ENCODE results near the gene TRUB2. TPM values are rescaled to one million over a fixed set of nuclear protein-coding genes. Genes with fewer than 3 reads are reported as not detected.

TRUB2 gene, protein sequence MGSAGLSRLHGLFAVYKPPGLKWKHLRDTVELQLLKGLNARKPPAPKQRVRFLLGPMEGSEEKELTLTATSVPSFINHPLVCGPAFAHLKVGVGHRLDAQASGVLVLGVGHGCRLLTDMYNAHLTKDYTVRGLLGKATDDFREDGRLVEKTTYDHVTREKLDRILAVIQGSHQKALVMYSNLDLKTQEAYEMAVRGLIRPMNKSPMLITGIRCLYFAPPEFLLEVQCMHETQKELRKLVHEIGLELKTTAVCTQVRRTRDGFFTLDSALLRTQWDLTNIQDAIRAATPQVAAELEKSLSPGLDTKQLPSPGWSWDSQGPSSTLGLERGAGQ
- 29.7 and 31.3 TPM in 2 replicates for total RNA-seq (2014; rRNA removed; shearing (Covaris generic))
- 22.9 and 30.3 TPM in 2 replicates for total RNA-seq (2022)
- percentile 57 among the genes with signal in this experiment for Bru-seq, nascent RNA
- percentile 59 among the genes with signal in this experiment for BruChase-seq, experiment 1, labeled RNA remaining after a 6-hour chase
- percentile 62 among the genes with signal in this experiment for BruChase-seq, experiment 2, labeled RNA remaining after a 2-hour chase
- long read RNA-seq, full-length matches to known transcripts: 67 of 85 reads
- long read RNA-seq, partial matches to known transcripts: 5 of 85 reads
- long read RNA-seq, other reads (novel, unspliced or antisense): 13 of 85 reads

DNA sequence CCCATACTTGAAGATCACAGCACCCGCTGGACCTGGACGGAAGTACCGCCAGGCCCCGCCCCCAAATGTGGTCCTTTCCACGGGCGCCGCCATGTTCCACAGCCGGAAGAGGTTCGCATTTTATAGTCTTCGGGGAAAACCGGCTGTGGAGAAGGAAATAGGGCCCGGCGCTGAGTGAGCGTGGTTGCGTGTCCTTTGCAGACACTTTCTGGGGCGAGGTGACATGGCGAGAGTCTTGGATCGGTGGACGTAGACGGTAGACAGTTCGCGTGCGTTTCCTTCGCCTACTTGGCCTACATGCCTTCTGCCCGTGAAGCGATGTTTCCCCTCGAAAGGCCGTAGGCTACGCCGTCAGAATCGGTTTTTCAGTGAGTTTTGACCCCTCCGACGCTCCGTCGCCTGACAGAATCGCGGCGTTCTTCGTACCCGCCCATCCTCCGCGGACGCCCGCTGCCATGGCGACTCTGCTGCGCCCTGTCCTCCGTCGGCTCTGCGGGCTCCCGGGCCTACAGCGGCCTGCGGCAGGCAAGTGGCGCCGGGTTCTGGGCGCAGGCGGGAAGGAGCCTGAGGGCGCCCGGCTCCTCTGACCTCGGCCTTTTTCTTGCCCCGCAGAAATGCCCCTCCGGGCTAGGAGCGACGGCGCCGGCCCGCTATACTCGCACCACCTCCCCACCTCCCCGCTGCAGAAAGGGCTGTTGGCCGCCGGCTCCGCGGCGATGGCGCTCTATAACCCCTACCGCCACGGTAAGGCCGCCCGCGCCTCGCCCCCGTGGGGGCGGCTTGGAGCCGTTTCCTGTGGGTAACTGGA is at the start of gene TRUB2, which contains the start of gene COQ4:
Gene TRUB2, minus strand, starts transcription at position 44 of the 808 bp plus-strand sequence. Its CDS starts 39 bp downstream, at position 5.
Gene COQ4, plus strand, starts transcription at position 436 of the 808 bp plus-strand sequence. Its CDS starts 20 bp downstream, at position 456.
- H3K27ac ChIP-seq (ENCODE audit: low read depth, low read length, poor library complexity, severe bottlenecking): peak within 1 kb of the TSS; percentile 77

DNA sequence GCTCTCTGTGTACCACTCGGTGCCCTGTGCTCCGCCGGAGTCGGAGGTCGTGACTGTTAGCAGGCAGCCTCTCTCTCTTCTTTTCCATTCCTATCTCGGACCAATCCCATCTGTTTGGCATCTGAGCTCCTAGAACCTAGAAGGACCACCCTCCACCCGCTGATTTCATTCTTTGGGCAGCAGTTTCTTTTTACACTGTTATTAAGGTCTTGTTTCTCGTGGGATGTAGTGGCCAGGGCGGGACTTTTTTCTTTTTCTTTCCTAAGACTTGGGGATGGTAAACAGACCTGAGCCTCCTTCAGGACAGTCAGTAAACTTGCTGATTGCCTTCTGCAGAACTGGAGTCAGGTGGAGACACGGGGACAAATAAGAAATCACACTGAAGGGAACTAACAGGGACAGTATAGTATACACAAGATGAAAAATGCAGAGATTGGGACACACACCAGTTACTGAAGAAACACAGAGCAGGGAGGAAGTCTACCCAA is 49.4 kb upstream of the TRUB2 start:
- peaks cover 45% of the 10 kb centered on the region for H3K79me2 ChIP-seq (ENCODE audit: insufficient read depth, low read depth, low read length)
- H3K9me3 ChIP-seq (ENCODE audit: low read length): no peaks in the 10 kb centered on the region
- peak overlapping the region; percentile 94 for H3K4me2 ChIP-seq (ENCODE audit: low read length)
- peaks cover 25% of the 10 kb centered on the region for H3K36me3 ChIP-seq (ENCODE audit: insufficient read depth, low read length)
- H3K9me2 ChIP-seq (ENCODE audit: insufficient read depth, low read length): no peaks in the 10 kb centered on the region
- no peaks in the 10 kb centered on the region for H4K20me1 ChIP-seq (ENCODE audit: insufficient read depth, low read length)
- intact Hi-C loops (cut with micrococcal nuclease; ENCODE audit: unreplicated experiment): loop anchor here (1.0 to 2.0 kb wide), 4 partner anchors 31 to 85 kb away; partner anchors contain the start of genes COQ4, ODF2, SLC27A4 and TRUB2
- DNase-seq (ENCODE audit: low spot score): no peak
- H3K4me3 ChIP-seq (ENCODE audit: low read depth, low read length, poor library complexity, severe bottlenecking): peak overlapping the region; percentile 87
- TF ChIP-seq, protein P1, sequence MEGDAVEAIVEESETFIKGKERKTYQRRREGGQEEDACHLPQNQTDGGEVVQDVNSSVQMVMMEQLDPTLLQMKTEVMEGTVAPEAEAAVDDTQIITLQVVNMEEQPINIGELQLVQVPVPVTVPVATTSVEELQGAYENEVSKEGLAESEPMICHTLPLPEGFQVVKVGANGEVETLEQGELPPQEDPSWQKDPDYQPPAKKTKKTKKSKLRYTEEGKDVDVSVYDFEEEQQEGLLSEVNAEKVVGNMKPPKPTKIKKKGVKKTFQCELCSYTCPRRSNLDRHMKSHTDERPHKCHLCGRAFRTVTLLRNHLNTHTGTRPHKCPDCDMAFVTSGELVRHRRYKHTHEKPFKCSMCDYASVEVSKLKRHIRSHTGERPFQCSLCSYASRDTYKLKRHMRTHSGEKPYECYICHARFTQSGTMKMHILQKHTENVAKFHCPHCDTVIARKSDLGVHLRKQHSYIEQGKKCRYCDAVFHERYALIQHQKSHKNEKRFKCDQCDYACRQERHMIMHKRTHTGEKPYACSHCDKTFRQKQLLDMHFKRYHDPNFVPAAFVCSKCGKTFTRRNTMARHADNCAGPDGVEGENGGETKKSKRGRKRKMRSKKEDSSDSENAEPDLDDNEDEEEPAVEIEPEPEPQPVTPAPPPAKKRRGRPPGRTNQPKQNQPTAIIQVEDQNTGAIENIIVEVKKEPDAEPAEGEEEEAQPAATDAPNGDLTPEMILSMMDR (conservative IDR thresholded peaks at IDR 0.05; ENCODE audit: low read length): no peak
- no peak for TF ChIP-seq EZH2phosphoT487 (IDR thresholded peaks at IDR 0.05; ENCODE audit: borderline replicate concordance, low read depth, low read length)
- H2AFZ ChIP-seq (ENCODE audit: low read length): peak overlapping the region; percentile 93; the same call in 1 of the 2 replicates
- peaks cover 16% of the 10 kb centered on the region for H3K4me1 ChIP-seq (ENCODE audit: insufficient read depth, low read length, poor library complexity, severe bottlenecking)
- peak overlapping the region; percentile 43 for H3K27ac ChIP-seq (ENCODE audit: low read depth, low read length, poor library complexity, severe bottlenecking)
- BruUV-seq (replicated peaks): TSS peak; percentile 84
- ChIA-PET POLR2A (interaction anchor here (0.6 to 1.4 kb wide), 10 partner anchors 13 to 520 kb away, joined by 3 to 8 read pairs (median 3); no protein-coding TSS in a partner anchor), CTCF (ENCODE audit: unreplicated experiment) (interaction anchor here (0.6 to 1.4 kb wide), 4 partner anchors 10 to 109 kb away, joined by 3 to 9 read pairs (median 3); no protein-coding TSS in a partner anchor)

More for the DNA sequence above, at the start of gene TRUB2, which contains the start of gene COQ4:
- peaks cover 4% of the 10 kb centered on the region; the same call in 1 of the 2 replicates for H4K20me1 ChIP-seq (ENCODE audit: insufficient read depth, low read length)
- peak within 1 kb of the TSS; percentile 86 for H3K4me2 ChIP-seq (ENCODE audit: low read length)
- DNase-seq (ENCODE audit: low spot score): peak; percentile 95
- H3K36me3 ChIP-seq (ENCODE audit: insufficient read depth, low read length): peaks cover 41% of the 10 kb centered on the region
- H3K4me1 ChIP-seq (ENCODE audit: insufficient read depth, low read length, poor library complexity, severe bottlenecking): peaks cover 22% of the 10 kb centered on the region
- peak within 1 kb of the TSS; percentile 88 for H2AFZ ChIP-seq (ENCODE audit: low read length)
- BruUV-seq (replicated peaks): TSS peak; percentile 77
- H3K4me3 ChIP-seq (ENCODE audit: low read depth, low read length, poor library complexity, severe bottlenecking): peak within 1 kb of the TSS; percentile 81
- peaks cover 39% of the 10 kb centered on the region for H3K79me2 ChIP-seq (ENCODE audit: insufficient read depth, low read depth, low read length)
- ChIA-PET POLR2A (interaction anchor here (0.6 kb wide), 1 partner anchor 13 kb away, joined by 3 read pairs; no protein-coding TSS in a partner anchor), CTCF (ENCODE audit: unreplicated experiment) (no interaction called here)
- intact Hi-C loops (cut with micrococcal nuclease; ENCODE audit: unreplicated experiment): loop anchor here (1.0 to 5.0 kb wide), 4 partner anchors 18 to 230 kb away; partner anchors contain the start of genes GOLGA2, SLC27A4, SPTAN1 and SWI5
- no peak for TF ChIP-seq EZH2phosphoT487 (IDR thresholded peaks at IDR 0.05; ENCODE audit: borderline replicate concordance, low read depth, low read length)
- TF ChIP-seq, protein P1 (conservative IDR thresholded peaks at IDR 0.05; ENCODE audit: low read length): peak; percentile 31; the same call in 1 of the 2 replicates
- H3K9me3 ChIP-seq (ENCODE audit: low read length): no peaks in the 10 kb centered on the region
- H3K9me2 ChIP-seq (ENCODE audit: insufficient read depth, low read length): no peaks in the 10 kb centered on the region
